HG02798 (cell line): ENCODE data around the gene ARHGEF39.
A peak's percentile ranks its signal among the peaks of the same experiment; 100 is the strongest.
"Not testable (repeated sequence)": the region's sequence is repeated elsewhere in the genome, so short reads cannot be mapped to it uniquely, and the experiment has no call there.

Source experiments
- ATAC-seq: cut with Tn5 transposase; IDR thresholded peaks from one replicate; pipeline ENCODE4 v1.9.1; 2021; ENCODE audit warnings: mild to moderate bottlenecking; ENCODE audit not compliant: unreplicated experiment, poor library complexity

ARHGEF39 gene

GRCh38 chr9:35653611-35654010, 11.4 kb downstream of the ARHGEF39 start:
- ATAC-seq = no peak

GRCh38 chr9:35652829-35653209, 12.2 kb downstream of the ARHGEF39 start:
- no peak for ATAC-seq

DNA sequence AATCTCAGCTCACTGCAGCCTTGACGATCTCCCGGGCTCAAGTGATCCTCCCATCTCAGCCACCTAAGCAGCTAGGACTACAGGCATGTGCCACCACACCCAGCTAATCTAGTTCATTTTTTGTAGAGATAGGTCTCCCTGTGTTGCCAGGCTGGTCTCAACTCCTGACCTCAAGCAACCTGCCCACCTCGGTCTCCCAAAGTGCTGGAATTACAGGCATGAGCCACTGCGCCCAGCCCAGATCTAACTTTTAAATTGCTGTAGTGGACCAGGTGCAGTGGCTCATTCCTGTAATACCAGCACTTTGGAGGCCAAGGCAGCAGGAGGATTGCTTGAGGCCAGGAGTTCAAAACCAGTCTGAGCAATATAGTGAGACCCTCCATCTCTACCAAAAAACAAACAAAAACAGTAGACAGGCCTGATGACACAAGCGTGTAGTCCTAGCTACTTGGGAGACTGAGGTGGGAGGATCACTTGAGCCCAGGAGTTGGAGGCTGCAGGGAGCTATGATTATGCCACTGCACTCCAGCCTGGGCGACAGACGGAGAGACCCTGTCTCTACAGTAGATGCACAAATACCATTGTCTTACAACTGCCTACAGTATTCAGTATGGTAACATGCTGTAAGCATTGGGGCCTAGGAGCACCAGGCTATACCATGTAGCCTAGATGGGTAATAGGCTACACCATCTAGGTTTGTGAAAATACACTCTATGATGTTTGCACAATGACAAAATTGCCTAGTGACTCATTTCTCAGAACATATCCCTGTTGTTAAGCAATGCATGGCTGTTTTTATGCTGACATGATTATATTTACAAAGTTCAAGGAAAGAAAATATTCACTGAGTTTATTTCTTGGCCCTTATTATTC, 12.8 kb downstream of the ARHGEF39 start:
- no peak for ATAC-seq

GRCh38 chr9:35650341-35651158, 14.4 kb downstream of the ARHGEF39 start, which contains the start of gene SIT1:
TSS of gene SIT1 (minus strand) at chr9:35650931. CDS start at chr9:35650853, 78 bp downstream.
- no peak for ATAC-seq

GRCh38 chr9:35649431-35650340, 15.3 kb downstream of the ARHGEF39 start:
- no peak for ATAC-seq

GRCh38 chr9:35646533-35647265, 18.3 kb downstream of the ARHGEF39 start:
- ATAC-seq = peak; percentile 88

GRCh38 chr9:35646153-35646532, 18.9 kb downstream of the ARHGEF39 start:
- no peak for ATAC-seq

GRCh38 chr9:35645736-35646135, 19.3 kb downstream of the ARHGEF39 start:
- not testable (repeated sequence) for ATAC-seq

DNA sequence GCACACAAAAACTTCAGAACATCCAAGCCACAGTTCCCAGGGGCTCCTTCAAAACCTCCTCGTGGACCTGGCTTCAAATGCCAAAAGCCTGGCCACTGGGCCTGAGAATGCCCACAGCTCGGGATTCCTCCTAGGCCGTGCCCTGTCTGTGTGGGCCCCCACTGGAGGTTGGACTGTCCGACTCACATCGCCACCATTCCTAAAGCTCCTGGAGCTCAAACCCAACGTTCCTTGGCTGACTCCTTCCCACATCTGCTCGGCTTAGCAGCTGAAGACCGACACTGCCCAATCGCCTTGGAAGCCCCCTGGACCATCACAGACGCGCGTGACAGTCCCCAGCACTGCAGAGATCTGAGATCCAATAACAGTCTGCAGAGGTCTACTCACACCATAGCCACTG, 21.9 kb downstream of the ARHGEF39 start:
- ATAC-seq = no peak

DNA sequence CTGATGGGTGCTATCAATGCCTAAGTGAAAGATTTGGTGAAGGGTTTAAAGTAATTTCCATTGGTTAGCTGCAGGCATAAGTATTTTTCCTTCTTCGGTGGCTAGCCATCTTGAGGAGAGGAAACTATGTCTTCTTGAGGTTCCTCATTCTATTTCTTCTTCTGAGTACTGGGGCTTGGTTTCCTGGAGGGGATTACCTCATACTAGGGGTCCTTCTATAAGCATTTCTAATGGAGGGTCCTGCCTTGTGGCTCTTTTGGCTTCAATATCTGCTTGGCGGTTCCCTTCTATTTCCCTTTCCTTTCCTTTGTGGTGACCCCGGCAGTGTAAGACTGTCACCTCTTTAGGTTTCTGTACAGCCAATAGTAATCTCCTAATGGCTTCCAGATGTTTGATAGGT, 23.5 kb downstream of the ARHGEF39 start:
- ATAC-seq = not testable (repeated sequence)

GRCh38 chr9:35640431-35640830, 24.6 kb downstream of the ARHGEF39 start:
- ATAC-seq = not testable (repeated sequence)

GRCh38 chr9:35639631-35640030, 25.4 kb downstream of the ARHGEF39 start:
- no peak for ATAC-seq

GRCh38 chr9:35639225-35639624, 25.8 kb downstream of the ARHGEF39 start:
- ATAC-seq = not testable (repeated sequence)

- ATAC-seq = not testable (repeated sequence)
These were observed 26.2 kb downstream of the ARHGEF39 start for GRCh38 chr9:35638751-35639150.

DNA sequence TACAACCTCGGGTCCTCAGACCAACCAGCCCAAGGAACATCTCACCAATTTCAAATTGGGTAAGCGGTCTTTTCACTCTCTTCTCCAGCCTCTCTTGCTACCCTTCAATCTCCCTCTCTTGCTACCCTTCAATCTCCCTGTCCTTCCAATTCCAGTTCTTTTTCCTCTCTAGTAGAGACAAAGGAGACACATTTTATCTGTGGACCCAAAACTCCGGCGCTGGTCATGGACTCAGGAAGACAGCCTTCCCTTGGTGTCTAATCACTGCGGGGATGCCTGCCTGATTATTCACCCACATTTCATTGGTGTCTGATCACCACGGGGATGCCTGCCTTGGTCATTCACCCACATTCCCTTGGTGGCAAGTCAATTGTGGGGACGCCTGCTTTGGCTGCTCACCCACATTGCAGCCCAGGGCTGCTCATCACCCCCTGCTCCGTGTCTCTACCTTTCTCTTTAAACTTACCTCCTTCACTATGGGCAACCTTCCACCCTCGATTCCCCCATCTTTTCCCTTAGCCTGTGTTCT, 27.5 kb downstream of the ARHGEF39 start:
- ATAC-seq = not testable (repeated sequence)

GRCh38 chr9:35636877-35637246, 28.1 kb downstream of the ARHGEF39 start:
- not testable (repeated sequence) for ATAC-seq

GRCh38 chr9:35636135-35636876, 28.7 kb downstream of the ARHGEF39 start:
- no peak for ATAC-seq

DNA sequence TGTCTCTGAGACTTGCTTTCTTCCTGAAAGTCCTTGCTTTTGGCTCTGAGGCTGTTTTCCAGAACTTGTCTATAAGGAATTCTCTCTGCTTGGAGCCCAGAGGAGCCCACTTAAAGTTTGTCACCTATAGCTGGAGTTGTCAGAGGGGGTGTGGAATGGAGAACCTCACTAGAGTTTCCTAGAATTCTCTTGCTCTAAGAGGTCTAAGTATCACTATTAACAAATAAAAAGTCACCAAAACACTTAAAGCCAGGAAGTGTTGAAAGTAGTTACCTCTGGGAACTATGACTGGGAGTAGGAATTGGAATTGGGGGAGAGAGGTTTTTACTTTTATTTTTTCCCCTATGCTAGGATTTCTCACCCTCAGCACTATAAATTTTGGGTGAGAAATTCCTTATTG, 29.3 kb downstream of the ARHGEF39 start:
- ATAC-seq = no peak

DNA sequence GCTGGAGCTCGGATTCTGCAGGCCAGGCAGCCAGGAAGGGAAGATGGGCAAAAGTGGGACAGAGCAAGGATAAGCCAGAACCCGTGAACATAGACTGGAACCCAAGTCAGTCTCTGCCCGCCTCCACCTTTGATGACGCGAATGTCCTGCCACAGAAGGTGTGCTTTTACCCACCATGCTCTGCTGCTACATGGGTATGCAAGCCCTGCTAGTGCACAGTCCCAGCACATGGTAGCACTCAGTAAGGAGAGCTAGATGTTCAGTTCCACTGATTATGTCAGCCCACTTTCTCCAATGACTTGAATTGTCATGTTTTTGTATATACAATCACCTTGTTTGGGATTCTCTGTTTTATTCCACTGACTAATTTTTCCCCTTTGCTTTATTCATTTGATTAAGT, 35.4 kb downstream of the ARHGEF39 start:
- no peak for ATAC-seq
